ENCODE results near the gene TNIP3.
"Not testable (repeated sequence)": the region's sequence is repeated elsewhere in the genome, so short reads cannot be mapped to it uniquely, and the experiment has no call there.

TNIP3 gene

DNA sequence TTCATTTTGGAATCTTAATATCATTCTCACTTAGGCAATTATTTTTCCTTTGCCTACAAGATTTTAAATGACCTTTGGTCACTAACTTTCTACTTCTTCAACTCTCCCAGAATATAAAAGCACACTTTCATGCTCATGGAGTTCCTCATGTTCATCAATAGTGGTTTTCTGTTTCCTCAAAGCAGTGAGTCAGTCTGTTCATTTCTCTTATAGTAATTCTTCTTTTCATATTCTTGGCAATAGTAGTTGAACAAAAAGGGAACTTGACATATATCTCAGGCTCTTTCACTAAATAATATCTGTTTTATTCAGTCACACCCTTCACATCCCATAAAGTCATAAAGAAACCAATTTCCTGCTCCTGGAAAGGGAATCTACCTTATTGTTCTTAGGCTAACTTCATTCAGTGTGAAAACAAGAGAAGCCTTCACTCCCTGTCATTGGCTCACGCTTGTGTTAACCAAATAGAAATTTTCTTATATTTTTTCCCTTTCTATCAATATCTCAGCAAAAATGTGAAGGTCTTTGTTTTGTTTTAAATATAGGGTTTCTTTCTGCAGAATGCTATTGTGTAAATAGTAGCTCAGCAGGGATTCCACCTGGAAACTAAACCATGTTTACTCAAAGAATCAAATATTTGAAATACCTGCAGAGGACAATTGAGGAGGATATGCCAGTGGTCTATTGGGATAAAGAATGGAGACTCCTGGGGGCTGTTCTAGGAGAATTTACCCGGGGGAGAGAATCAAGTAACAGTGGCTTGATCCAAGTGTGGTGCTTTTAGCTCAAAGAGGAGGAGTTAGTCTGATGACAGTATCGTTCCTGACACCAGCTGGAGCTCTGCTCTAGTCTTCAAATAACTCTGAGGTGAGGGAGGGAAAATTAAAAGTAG, 13.4 kb upstream of the TNIP3 start:
- DNase-seq (ENCODE audit: low spot score): no peak
- TF ChIP-seq, protein P1, sequence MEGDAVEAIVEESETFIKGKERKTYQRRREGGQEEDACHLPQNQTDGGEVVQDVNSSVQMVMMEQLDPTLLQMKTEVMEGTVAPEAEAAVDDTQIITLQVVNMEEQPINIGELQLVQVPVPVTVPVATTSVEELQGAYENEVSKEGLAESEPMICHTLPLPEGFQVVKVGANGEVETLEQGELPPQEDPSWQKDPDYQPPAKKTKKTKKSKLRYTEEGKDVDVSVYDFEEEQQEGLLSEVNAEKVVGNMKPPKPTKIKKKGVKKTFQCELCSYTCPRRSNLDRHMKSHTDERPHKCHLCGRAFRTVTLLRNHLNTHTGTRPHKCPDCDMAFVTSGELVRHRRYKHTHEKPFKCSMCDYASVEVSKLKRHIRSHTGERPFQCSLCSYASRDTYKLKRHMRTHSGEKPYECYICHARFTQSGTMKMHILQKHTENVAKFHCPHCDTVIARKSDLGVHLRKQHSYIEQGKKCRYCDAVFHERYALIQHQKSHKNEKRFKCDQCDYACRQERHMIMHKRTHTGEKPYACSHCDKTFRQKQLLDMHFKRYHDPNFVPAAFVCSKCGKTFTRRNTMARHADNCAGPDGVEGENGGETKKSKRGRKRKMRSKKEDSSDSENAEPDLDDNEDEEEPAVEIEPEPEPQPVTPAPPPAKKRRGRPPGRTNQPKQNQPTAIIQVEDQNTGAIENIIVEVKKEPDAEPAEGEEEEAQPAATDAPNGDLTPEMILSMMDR (IDR thresholded peaks at IDR 0.05; ENCODE audit: extremely low read depth, missing control alignments): no peak

- DNase-seq (ENCODE audit: low spot score): no peak
- TF ChIP-seq, protein P1 (IDR thresholded peaks at IDR 0.05; ENCODE audit: extremely low read depth, missing control alignments): no peak
Measured at GRCh38 chr4:121176082-121176934, 12.2 kb upstream of the TNIP3 start.

- not testable (repeated sequence) for DNase-seq (ENCODE audit: low spot score)
Measured at GRCh38 chr4:121171477-121171876, 7.4 kb upstream of the TNIP3 start.

DNA sequence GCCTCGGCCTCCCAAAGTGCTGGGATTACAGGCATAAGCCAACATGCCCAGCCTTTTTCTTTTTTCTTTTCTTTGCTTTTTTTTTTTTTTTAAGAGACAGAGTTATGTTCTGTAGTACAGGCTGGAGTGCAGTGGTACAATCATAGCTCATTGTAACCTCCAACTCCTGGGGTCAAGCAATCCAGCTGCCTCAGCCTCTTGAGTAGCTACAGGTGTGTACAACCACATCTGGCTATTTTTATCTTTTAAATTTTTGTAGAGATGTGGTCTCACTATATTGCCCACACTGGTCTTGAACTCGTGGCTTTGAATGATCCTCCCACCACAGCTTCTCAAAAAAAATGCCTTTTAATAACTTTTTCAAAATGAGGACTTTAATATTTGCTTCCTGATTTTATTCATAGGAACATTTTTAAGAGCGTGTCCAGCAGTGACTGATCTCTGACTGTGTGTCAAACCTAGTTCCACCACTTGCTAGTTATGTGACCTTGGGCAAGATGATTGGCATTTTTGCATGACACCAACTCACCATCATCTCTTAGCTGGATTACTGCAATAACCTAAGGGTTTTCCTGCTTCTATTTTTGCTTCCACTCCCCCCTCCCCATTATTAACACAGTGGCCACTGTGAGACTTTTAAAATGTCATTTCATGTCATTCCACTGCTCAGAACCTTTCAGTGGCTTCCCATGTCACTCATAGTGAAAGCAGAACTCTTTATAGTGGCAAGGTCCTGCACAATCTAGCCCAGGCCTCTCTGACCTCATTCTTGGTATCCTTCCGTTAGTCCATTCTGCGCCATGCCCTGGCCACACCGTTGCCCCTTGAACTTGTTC, 4.5 kb upstream of the TNIP3 start:
- DNase-seq (ENCODE audit: low spot score): peak; percentile 63
- TF ChIP-seq, protein P1 (IDR thresholded peaks at IDR 0.05; ENCODE audit: extremely low read depth, missing control alignments): no peak

DNA sequence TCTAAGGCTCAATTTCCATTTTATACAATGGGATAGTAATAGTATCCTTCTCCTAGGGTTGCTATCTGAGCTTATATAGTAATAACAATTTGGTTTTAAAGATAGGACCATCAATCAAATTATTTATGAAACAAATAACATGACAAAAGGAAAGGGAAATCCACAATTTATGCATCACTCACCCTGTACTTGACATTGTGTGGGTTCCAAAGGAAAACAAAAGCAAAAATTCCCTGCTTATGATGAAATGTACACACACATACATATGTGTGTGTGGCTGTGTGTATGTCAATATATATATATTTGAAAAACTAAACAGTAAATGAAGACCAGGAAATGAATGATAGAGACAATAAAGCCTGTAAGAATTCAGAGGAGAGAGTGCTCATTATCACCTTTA, 2.9 kb upstream of the TNIP3 start:
- no peak for DNase-seq (ENCODE audit: low spot score)
- TF ChIP-seq, protein P1 (IDR thresholded peaks at IDR 0.05; ENCODE audit: extremely low read depth, missing control alignments): no peak

DNA sequence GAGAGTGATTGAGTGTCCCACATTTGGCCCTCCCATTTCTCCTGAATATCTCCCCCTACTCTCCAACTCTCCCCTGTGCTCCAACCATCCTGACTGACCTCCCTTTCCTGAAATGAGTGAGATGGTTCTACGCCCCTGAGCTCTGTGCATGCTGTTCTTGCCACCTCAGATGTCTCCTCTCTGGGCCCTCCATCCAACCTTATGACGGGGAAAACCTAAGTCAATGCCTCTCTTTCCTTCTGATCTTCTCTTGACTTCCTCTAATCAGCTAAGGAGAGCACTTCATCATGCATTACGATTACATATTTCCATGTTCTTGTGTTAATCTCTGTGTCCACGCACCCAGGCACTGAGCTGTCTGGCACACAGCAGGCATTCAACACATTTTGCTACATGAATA, 1.1 kb upstream of the TNIP3 start:
- no peak for DNase-seq (ENCODE audit: low spot score)
- TF ChIP-seq, protein P1 (IDR thresholded peaks at IDR 0.05; ENCODE audit: extremely low read depth, missing control alignments): no peak

All from GM20000 (cell line).